ENCODE data around the gene C6orf141. TPM values are rescaled to one million over a fixed set of nuclear protein-coding genes. Genes with fewer than 3 reads are reported as not detected.
A peak's percentile ranks its signal among the peaks of the same experiment; 100 is the strongest.

C6orf141 gene
- total RNA-seq, 1 donor from 2014 or later: 1.0 TPM

GRCh38 chr6:49563006-49563886 lies 12.8 kb downstream of the C6orf141 start:
- Mint-ChIP-seq H3K27ac (ENCODE audit: unreplicated experiment) (no peak overlapping the region), H3K4me3 (no peak overlapping the region), H3K4me1 (peaks cover 4% of the 10 kb centered on the region), H3K36me3 (ENCODE audit: low read depth) (no peaks in the 10 kb centered on the region), H3K9me3 (peaks cover 5% of the 10 kb centered on the region), H3K27me3 (ENCODE audit: low read depth) (no peaks in the 10 kb centered on the region)
- DNase-seq (ENCODE audit: low read depth, low spot score): no peak
- no peak for TF ChIP-seq CTCF (conservative IDR thresholded peaks at IDR 0.05)

GRCh38 chr6:49564552-49564951 lies 14.1 kb downstream of the C6orf141 start:
- H3K4me1 Mint-ChIP-seq: peaks cover 4% of the 10 kb centered on the region
- no peaks in the 10 kb centered on the region for H3K36me3 Mint-ChIP-seq (ENCODE audit: low read depth)
- H3K27me3 Mint-ChIP-seq (ENCODE audit: low read depth): no peaks in the 10 kb centered on the region
- DNase-seq (ENCODE audit: low read depth, low spot score): no peak
- no peak for TF ChIP-seq CTCF (conservative IDR thresholded peaks at IDR 0.05)
- H3K27ac Mint-ChIP-seq (ENCODE audit: unreplicated experiment): peak overlapping the region; percentile 43
- H3K9me3 Mint-ChIP-seq: peaks cover 5% of the 10 kb centered on the region
- no peak overlapping the region for H3K4me3 Mint-ChIP-seq

GRCh38 chr6:49565261-49565660 lies 14.8 kb downstream of the C6orf141 start:
- Mint-ChIP-seq H3K4me3 (no peak overlapping the region), H3K27me3 (ENCODE audit: low read depth) (no peaks in the 10 kb centered on the region), H3K36me3 (ENCODE audit: low read depth) (no peaks in the 10 kb centered on the region), H3K9me3 (peaks cover 5% of the 10 kb centered on the region), H3K27ac (ENCODE audit: unreplicated experiment) (no peak overlapping the region), H3K4me1 (peaks cover 4% of the 10 kb centered on the region)
- TF ChIP-seq CTCF (conservative IDR thresholded peaks at IDR 0.05): no peak
- no peak for DNase-seq (ENCODE audit: low read depth, low spot score)

GRCh38 chr6:49565855-49566254 lies 15.4 kb downstream of the C6orf141 start:
- H3K27ac Mint-ChIP-seq (ENCODE audit: unreplicated experiment): peak overlapping the region; percentile 16
- no peak for TF ChIP-seq CTCF (conservative IDR thresholded peaks at IDR 0.05)
- no peak for DNase-seq (ENCODE audit: low read depth, low spot score)
- H3K27me3 Mint-ChIP-seq (ENCODE audit: low read depth): no peaks in the 10 kb centered on the region
- H3K9me3 Mint-ChIP-seq: peaks cover 5% of the 10 kb centered on the region
- H3K4me3 Mint-ChIP-seq: no peak overlapping the region
- H3K36me3 Mint-ChIP-seq (ENCODE audit: low read depth): no peaks in the 10 kb centered on the region
- peaks cover 2% of the 10 kb centered on the region for H3K4me1 Mint-ChIP-seq

- Mint-ChIP-seq H3K36me3 (ENCODE audit: low read depth) (no peaks in the 10 kb centered on the region), H3K9me3 (no peaks in the 10 kb centered on the region), H3K27me3 (ENCODE audit: low read depth) (no peaks in the 10 kb centered on the region), H3K4me3 (no peak overlapping the region), H3K4me1 (no peaks in the 10 kb centered on the region), H3K27ac (ENCODE audit: unreplicated experiment) (no peak overlapping the region)
- DNase-seq (ENCODE audit: low read depth, low spot score): no peak
- no peak for TF ChIP-seq CTCF (conservative IDR thresholded peaks at IDR 0.05)
Measured at GRCh38 chr6:49570474-49571079, 20.1 kb downstream of the C6orf141 start.
